Suppressor macrophage treated with lipopolysaccharide for 1 hour (primary cell): ENCODE measurements around the gene SNX6.
A peak's percentile ranks its signal among the peaks of the same experiment; 100 is the strongest.

Source experiments
- DNase-seq, 3 donors: peaks; one replicate each; pipeline ENCODE4 v3.0.0-alpha.2; 2020 to 2022

The SNX6 gene

GRCh38 chr14:34633742-34634141 lies 3.8 kb upstream of the SNX6 start:
- peak; percentile 41 to 57 (median 56) for DNase-seq

- no peak for DNase-seq
Measured at GRCh38 chr14:34632411-34632978, 2.5 kb upstream of the SNX6 start.

- DNase-seq, result no peak
Measured at GRCh38 chr14:34629344-34629656, 648 bp downstream of the SNX6 start.

GRCh38 chr14:34628681-34629135 lies 1.2 kb downstream of the SNX6 start:
- peak in 2 of 3 donors; percentile 29 to 43 for DNase-seq

GRCh38 chr14:34623506-34623905 lies 6.4 kb downstream of the SNX6 start:
- no peak for DNase-seq

GRCh38 chr14:34620839-34621238 lies 9.1 kb downstream of the SNX6 start:
- no peak for DNase-seq

- no peak for DNase-seq
Measured at GRCh38 chr14:34620115-34620514, 9.8 kb downstream of the SNX6 start.

GRCh38 chr14:34619471-34619870 lies 10.5 kb downstream of the SNX6 start:
- DNase-seq, result peak in 2 of 3 donors; percentile 31 to 47

- DNase-seq, result no peak
Measured at GRCh38 chr14:34616360-34616759, 13.6 kb downstream of the SNX6 start.

- DNase-seq, result no peak
Measured at GRCh38 chr14:34615507-34615906, 14.4 kb downstream of the SNX6 start.

- no peak for DNase-seq
Measured at GRCh38 chr14:34614638-34615037, 15.3 kb downstream of the SNX6 start.

GRCh38 chr14:34610101-34610500 lies 19.8 kb downstream of the SNX6 start:
- no peak for DNase-seq

- DNase-seq, result peak; percentile 46 to 86 (median 73)
Measured at GRCh38 chr14:34605461-34605860, 24.5 kb downstream of the SNX6 start.

GRCh38 chr14:34604995-34605394 lies 25.0 kb downstream of the SNX6 start:
- peak; percentile 66 to 89 (median 87) for DNase-seq

GRCh38 chr14:34596891-34597290 lies 33.1 kb downstream of the SNX6 start:
- DNase-seq, result no peak

GRCh38 chr14:34593740-34594375 lies 36.1 kb downstream of the SNX6 start:
- no peak for DNase-seq

- DNase-seq, result no peak
Measured at GRCh38 chr14:34592623-34593022, 37.3 kb downstream of the SNX6 start.

GRCh38 chr14:34583525-34583924 lies 46.4 kb downstream of the SNX6 start:
- DNase-seq, result no peak

- DNase-seq, result no peak
Measured at GRCh38 chr14:34582117-34582680, 47.7 kb downstream of the SNX6 start.

GRCh38 chr14:34580381-34580780 lies 49.6 kb downstream of the SNX6 start:
- no peak for DNase-seq

- no peak for DNase-seq
Measured at GRCh38 chr14:34571771-34572170, 58.2 kb downstream of the SNX6 start.

GRCh38 chr14:34569750-34570149 lies 60.2 kb downstream of the SNX6 start:
- no peak for DNase-seq

GRCh38 chr14:34568803-34569202 lies 61.1 kb downstream of the SNX6 start:
- DNase-seq, result no peak

- DNase-seq, result no peak
Measured at GRCh38 chr14:34562776-34563150, 67.2 kb downstream of the SNX6 start.
